Heart left ventricle (tissue), 16 donors: ENCODE results near the gene IGSF11. TPM values are rescaled to one million over a fixed set of nuclear protein-coding genes. Genes with fewer than 3 reads are reported as not detected.

Experiments
- ATAC-seq, 4 donors: fragments of 200-7000 bp; cut with Tn5 transposase; one replicate each; pipeline ENCODE4 v1.9.1; 2020 to 2022; ENCODE audit warnings: moderate library complexity in 4 of 4, mild to moderate bottlenecking in 3 of 4, moderate number of reproducible peaks in 1 of 4
- DNase-seq, 5 donors: peaks; one replicate each; pipeline ENCODE4 v3.0.0-alpha.2; 2020
- H3K27ac ChIP-seq, 12 donors: fragments of 200-600 bp; sonication (generic) in 4 of 12; one replicate each; pipeline versions ENCODE4 v1.5.0 to v1.8.0; 2016 to 2022; ENCODE audit warnings: mild to moderate bottlenecking in 2 of 12
- H3K27me3 ChIP-seq, 9 donors: fragments of 200-600 bp; sonication (generic) in 2 of 9; one replicate each; pipeline versions ENCODE4 v1.5.1 to v1.8.0; 2016 to 2022; ENCODE audit warnings: mild to moderate bottlenecking in 3 of 9
- H3K36me3 ChIP-seq, 9 donors: fragments of 200-600 bp; sonication (generic) in 2 of 9; one replicate each; pipeline versions ENCODE4 v1.5.0 to v1.8.0; 2018 to 2022; ENCODE audit warnings: mild to moderate bottlenecking in 2 of 9
- H3K4me1 ChIP-seq, 12 donors: fragments of 200-600 bp; sonication (generic) in 4 of 12; one replicate each; pipeline versions ENCODE4 v1.5.0 to v1.8.0; 2016 to 2022; ENCODE audit warnings: mild to moderate bottlenecking in 3 of 12
- H3K4me3 ChIP-seq, 12 donors: fragments of 200-600 bp; sonication (generic) in 4 of 12; one replicate each; pipeline versions ENCODE4 v1.5.0 to v1.8.0; 2017 to 2022; ENCODE audit warnings: mild to moderate bottlenecking in 9 of 12, moderate library complexity in 4 of 12
- H3K9me3 ChIP-seq, 12 donors: fragments of 200-600 bp; sonication (generic) in 4 of 12; one replicate each; pipeline versions ENCODE4 v1.5.0 to v1.8.0; 2016 to 2022; ENCODE audit warnings: mild to moderate bottlenecking in 1 of 12
- POLR2A ChIP-seq, 2 donors: fragments of 450-650 bp; IDR thresholded peaks; one replicate each; pipeline ENCODE4 v1.6.1; 2017; ENCODE audit warnings: antibody characterized with exemption in 2 of 2, mild to moderate bottlenecking in 2 of 2, moderate library complexity in 2 of 2
- WGBS, 4 donors: extraction: QIAGEN DNeasy Blood & Tissue Kit in 2 of 4; methylation state at CpG; one replicate each; pipeline versions ENCODE4 v1.1.5 to v1.1.7; 2013 to 2018; 5-methylcytosine and 5-hydroxymethylcytosine counted together
- intact Hi-C, 10 donors: fragments of 100-400 bp; cut with DNase I; formaldehyde crosslinking; loops; one replicate each; pipeline versions ENCODE4 v1.11.1 to v1.14.2; 2022
- polyA plus RNA-seq, 2 donors: library from polyadenylated mRNA; stranded (reverse); fragments of 200-250 nt; gene quantifications; one replicate each; pipeline ENCODE4 v1.2.3, GENCODE V29; 2013
- total RNA-seq, 9 donors: library from RNA; depleted of rRNA in 2 of 9; stranded (reverse); fragments of >200 nt in 2 of 9; fragmentation: NEBNext Ultra II Directional in 3 of 9; extraction: Animal tissue kit (Norgen Biotek cat#: 25700) in 3 of 9; gene quantifications; one replicate each; pipeline versions ENCODE4 v1.1.0 to v1.2.4, GENCODE V29; 2016 to 2023
- TF ChIP-seq, protein P1 (sequence below), 12 donors: fragments of 200-600 bp; sonication (generic) in 4 of 12; IDR thresholded peaks; one replicate each; pipeline versions ENCODE4 v1.5.0 to v1.8.0; 2018 to 2022; ENCODE audit warnings: antibody characterized with exemption in 12 of 12, mild to moderate bottlenecking in 5 of 12
- donor health status: ischemic (EF 13 %, LVEDD 7.1; RV severe dilation, severe dysfunction).
- donor health status: healthy with polysubstance abuse.
- donor health status: DM: no; HTN: yes; CAD: no.
- donor health status: DM: no; HTN: no; CAD: no.
- donor health status: ischemic (EF 25% LVEDD 6.9; RV normal size, moderate dysfunction).
- donor health status: ischemic (EF 25% LVEDD 5.7; RV mildly dilated, moderate dysfunction).
- donor health status: healthy.
- donor health status: DM: yes; HTN: yes; CAD: no.
- donor health status: ischemic (EF 35%, LVEDD 5.7; RV mildly dilated, moderate dysfunction).
- donor health status: nonischemic (EF 11% LVEDD 7.7; RV severe dilation, severe dysfunction).
- donor health status: DM: yes; HTN: yes; CAD: no.
- donor health status: PGD.
- donor health status: ischemic (EF 29% LVEDD 5.4; RV normal size, mild dysfunction).
- donor health status: nonischemic (EF 23%, LVEDD 6.1; RV moderate dilation, normal function).

Gene IGSF11
- total and polyA plus RNA-seq, 11 donors = 0.32 to 5.0 (median 1.5) TPM

GRCh38 chr3:118966700-118967099 is 67.9 kb downstream of the IGSF11 start:
- no peak overlapping the region for H3K4me3 ChIP-seq
- ATAC-seq (no peak), DNase-seq (no peak)
- H3K36me3 ChIP-seq = no peaks in the 10 kb centered on the region
- 41 to 68% (median 48%) methylated on average over 2 of the region's 2 CpGs for WGBS, 4 donors
- peaks cover 0 to 14% (median 0%) of the 10 kb centered on the region in 12 donors for H3K4me1 ChIP-seq
- no peak overlapping the region for H3K27ac ChIP-seq
- TF ChIP-seq, protein P1, sequence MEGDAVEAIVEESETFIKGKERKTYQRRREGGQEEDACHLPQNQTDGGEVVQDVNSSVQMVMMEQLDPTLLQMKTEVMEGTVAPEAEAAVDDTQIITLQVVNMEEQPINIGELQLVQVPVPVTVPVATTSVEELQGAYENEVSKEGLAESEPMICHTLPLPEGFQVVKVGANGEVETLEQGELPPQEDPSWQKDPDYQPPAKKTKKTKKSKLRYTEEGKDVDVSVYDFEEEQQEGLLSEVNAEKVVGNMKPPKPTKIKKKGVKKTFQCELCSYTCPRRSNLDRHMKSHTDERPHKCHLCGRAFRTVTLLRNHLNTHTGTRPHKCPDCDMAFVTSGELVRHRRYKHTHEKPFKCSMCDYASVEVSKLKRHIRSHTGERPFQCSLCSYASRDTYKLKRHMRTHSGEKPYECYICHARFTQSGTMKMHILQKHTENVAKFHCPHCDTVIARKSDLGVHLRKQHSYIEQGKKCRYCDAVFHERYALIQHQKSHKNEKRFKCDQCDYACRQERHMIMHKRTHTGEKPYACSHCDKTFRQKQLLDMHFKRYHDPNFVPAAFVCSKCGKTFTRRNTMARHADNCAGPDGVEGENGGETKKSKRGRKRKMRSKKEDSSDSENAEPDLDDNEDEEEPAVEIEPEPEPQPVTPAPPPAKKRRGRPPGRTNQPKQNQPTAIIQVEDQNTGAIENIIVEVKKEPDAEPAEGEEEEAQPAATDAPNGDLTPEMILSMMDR (IDR thresholded peaks at IDR 0.05) = no peak
- no peak for TF ChIP-seq POLR2A (IDR thresholded peaks at IDR 0.05)
- intact Hi-C loops = no loop called here
- no peaks in the 10 kb centered on the region for H3K9me3 ChIP-seq
- H3K27me3 ChIP-seq = no peaks in the 10 kb centered on the region

DNA sequence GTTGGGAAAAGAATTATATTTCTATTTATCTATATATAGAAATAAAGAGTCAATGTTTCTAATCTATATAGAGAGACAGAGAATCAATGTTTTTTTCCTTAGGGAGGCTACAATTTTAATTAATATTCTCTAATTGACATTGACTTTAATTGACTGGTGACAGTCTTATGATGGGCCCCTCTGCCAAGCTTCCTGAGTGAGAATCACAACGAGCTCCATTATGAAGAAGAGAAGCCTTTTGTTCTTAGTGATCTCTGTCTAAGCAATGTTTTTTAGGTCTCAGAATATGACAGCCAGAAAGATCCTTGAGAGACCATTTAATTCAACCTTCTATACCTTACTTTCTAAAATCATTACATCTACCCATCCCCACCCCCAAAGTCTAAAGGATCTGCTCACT is 70.9 kb downstream of the IGSF11 start:
- WGBS, 4 donors = 63 to 75% (median 68%) methylated on average over 1 of the region's 1 CpG
- Histone ChIP-seq H3K27ac (no peak overlapping the region), H3K4me1 (peaks cover 0 to 5% (median 0%) of the 10 kb centered on the region in 12 donors), H3K27me3 (no peaks in the 10 kb centered on the region), H3K36me3 (no peaks in the 10 kb centered on the region), H3K9me3 (no peaks in the 10 kb centered on the region), H3K4me3 (no peak overlapping the region)
- DNase-seq = no peak
- no peak for TF ChIP-seq POLR2A (IDR thresholded peaks at IDR 0.05)
- TF ChIP-seq, protein P1 (IDR thresholded peaks at IDR 0.05) = no peak
- intact Hi-C loops = no loop called here
- no peak for ATAC-seq

DNA sequence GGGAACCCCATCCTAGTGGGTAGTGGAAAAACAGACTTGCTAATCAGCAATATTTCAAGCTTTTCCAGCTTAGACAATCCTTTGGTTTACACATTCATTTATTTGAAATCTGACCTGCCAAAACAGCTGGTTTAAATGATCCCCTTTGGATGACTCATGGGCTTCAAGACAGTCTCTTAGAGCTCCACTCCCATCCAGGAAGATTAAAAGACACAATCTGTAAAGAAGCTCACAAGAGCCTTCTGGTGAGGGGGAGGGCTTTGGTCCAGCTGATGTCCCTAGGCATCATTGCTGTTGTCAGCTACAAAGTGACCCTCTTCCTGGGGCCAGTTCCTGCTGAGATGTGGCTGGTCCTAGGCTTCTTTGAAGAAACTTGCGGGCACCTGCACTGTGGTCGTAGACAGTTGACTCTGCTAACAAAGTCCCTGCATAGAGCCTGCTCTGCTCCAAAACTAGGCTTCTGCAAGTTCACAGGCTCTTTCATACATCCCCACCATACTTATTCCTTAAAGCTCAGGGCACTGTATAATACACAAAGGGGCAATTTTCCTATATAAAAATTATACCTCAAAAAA is 73.7 kb downstream of the IGSF11 start:
- Histone ChIP-seq H3K36me3 (no peaks in the 10 kb centered on the region), H3K27ac (no peak overlapping the region), H3K4me3 (no peak overlapping the region), H3K9me3 (peaks cover 0 to 2% (median 0%) of the 10 kb centered on the region in 12 donors), H3K27me3 (no peaks in the 10 kb centered on the region), H3K4me1 (no peaks in the 10 kb centered on the region)
- DNase-seq (no peak), ATAC-seq (no peak)
- TF ChIP-seq POLR2A (IDR thresholded peaks at IDR 0.05) = no peak
- TF ChIP-seq, protein P1 (IDR thresholded peaks at IDR 0.05) = no peak
- intact Hi-C loops = no loop called here
- WGBS, 4 donors = 83 to 93% (median 88%) methylated on average over 2 of the region's 2 CpGs

DNA sequence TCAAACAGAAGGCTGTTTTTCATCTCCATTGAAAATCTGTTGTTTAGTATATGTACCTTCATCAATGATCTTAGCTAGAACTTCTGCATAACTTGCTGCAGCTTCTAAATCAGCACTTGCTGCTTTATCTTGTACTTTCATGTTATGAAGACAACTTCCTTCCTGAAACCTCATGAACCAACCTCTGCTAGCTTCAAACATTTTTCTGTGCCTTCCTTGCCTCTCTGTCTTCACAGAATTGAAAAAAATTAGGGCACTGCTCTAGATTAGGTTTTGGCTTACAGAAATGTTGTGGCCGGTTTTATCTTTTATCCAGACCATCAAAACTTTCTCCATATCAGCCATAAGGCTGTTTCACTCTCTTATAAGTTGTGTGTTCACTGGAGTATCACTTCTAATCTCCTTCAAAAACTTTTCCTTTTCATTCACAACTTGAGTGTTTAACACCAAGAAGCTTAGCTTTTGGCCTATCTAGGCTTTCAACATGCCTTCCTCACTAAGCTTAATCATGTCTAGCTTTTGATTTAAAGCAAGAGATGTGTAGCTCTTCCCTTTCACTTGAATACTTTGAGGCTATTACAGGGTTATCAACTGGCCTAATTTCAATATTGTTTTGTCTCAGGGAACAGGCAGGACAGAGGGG is 78.6 kb downstream of the IGSF11 start:
- Histone ChIP-seq H3K4me1 (no peaks in the 10 kb centered on the region), H3K9me3 (peaks cover 0 to 9% (median 0%) of the 10 kb centered on the region in 12 donors), H3K4me3 (no peak overlapping the region), H3K27ac (no peak overlapping the region), H3K27me3 (no peaks in the 10 kb centered on the region), H3K36me3 (no peaks in the 10 kb centered on the region)
- TF ChIP-seq POLR2A (IDR thresholded peaks at IDR 0.05) = no peak
- TF ChIP-seq, protein P1 (IDR thresholded peaks at IDR 0.05) = no peak
- ATAC-seq (no peak), DNase-seq (no peak)
- 72 to 80% (median 77%) methylated on average over 1 of the region's 1 CpG for whole genome bisulfite sequencing, 4 donors
- intact Hi-C loops = no loop called here
